ENCODE measurements around the gene SUCLA2.

- no peak for TF ChIP-seq POLR2AphosphoS5 (IDR thresholded peaks at IDR 0.05)
- TF ChIP-seq, protein P1, sequence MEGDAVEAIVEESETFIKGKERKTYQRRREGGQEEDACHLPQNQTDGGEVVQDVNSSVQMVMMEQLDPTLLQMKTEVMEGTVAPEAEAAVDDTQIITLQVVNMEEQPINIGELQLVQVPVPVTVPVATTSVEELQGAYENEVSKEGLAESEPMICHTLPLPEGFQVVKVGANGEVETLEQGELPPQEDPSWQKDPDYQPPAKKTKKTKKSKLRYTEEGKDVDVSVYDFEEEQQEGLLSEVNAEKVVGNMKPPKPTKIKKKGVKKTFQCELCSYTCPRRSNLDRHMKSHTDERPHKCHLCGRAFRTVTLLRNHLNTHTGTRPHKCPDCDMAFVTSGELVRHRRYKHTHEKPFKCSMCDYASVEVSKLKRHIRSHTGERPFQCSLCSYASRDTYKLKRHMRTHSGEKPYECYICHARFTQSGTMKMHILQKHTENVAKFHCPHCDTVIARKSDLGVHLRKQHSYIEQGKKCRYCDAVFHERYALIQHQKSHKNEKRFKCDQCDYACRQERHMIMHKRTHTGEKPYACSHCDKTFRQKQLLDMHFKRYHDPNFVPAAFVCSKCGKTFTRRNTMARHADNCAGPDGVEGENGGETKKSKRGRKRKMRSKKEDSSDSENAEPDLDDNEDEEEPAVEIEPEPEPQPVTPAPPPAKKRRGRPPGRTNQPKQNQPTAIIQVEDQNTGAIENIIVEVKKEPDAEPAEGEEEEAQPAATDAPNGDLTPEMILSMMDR (IDR thresholded peaks at IDR 0.05): no peak
Observed at GRCh38 chr13:47904241-47904640, 96.8 kb downstream of the SUCLA2 start.
